Stromal cell of bone marrow (primary cell): Measurements from ENCODE around the gene ZNF284.

ENCODE experiments used
- DNase-seq: peaks from one replicate; pipeline ENCODE4 v3.0.0-alpha.2; 2012; ENCODE audit warnings: low read depth

The ZNF284 gene

GRCh38 chr19:44071824-44072542, at the start of gene ZNF284:
Gene ZNF284 (plus strand): TSS chr19:44072159. CDS start chr19:44076390, 4,231 bp downstream.
- peak; percentile 83 for DNase-seq

DNA sequence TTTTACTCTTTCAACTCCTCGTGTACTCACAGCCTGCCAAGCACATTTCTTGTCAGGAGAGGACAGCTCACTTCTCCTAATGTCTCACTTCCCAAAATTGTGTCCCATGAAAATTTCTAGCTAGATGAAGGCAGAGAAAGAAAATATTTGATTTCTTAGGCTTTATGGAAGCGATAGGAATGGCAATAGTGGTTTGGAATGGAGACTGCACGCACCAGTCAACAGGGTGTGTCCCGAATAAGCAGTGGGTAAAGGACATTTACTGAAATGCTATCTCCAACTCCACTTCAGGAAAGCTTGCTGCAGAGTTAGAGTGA, 47.1 kb upstream of the ZNF284 start:
- no peak for DNase-seq

DNA sequence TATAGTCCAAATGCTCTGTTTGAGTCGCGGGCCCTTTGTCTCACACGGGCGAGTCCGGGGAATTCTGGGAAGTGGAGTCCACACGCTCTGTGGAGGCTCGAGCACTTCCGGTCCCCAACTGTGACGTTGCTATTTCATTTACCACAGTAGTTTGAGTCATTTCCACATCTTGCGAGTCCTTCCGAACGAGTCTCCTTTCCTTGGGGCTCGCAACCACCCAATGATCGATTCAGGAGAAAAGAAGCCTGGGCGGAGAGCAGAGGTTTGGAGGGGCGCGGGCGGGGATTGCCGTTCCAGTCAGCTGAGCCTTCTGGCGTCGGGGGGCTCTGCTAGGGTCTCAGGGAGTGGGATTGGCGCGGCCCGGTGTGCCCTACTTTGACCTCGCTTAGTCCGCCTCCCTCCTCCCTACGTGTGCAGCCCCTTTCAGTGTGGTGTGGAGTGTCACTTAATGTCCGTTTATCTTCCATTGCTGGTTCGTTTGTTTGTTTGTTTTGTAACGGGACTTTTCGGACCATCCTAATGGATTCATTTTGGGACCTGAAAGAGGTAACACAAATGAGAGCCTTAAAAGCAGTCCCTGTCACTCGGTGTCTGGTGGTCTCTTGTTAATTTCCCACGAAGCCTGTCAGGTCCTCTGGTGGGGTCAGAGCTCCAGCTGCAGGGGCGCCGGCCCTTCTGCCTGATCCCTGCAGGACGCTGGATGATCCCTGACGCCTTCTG, 46.6 kb upstream of the ZNF284 start, which contains the start of gene ZNF222:
TSS of gene ZNF222 (plus strand) at position 163 of the 720 bp plus-strand sequence. CDS start at position 221, 58 bp downstream.
- peak; percentile 90 for DNase-seq

DNA sequence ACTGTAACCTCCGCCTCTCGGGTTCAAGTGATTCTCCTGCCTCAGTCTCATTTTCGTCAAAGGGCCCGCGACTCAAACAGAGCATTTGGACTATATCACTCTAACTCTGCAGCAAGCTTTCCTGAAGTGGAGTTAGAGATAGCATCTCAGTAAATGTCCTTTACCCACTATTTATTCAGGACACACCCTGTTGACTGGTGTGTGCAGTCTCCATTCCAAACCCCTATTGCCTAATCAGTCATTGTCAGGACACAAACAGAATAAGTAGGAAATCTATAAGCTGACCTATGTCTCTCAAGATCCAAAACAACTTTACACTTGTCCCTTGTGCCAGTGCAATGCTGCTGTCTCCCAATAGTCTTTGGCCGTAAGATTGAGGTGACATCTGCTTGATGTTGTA, 45.3 kb upstream of the ZNF284 start:
- DNase-seq, result no peak

- DNase-seq, result no peak
Measured at GRCh38 chr19:44032001-44032610, 39.9 kb upstream of the ZNF284 start.

- DNase-seq, result no peak
Measured at GRCh38 chr19:44042147-44042546, 29.8 kb upstream of the ZNF284 start.

- no peak for DNase-seq
Measured at GRCh38 chr19:44050740-44051649, 21.0 kb upstream of the ZNF284 start.

- peak; percentile 96 for DNase-seq
Measured at GRCh38 chr19:44051650-44052402, 20.1 kb upstream of the ZNF284 start, which contains the start of gene ZNF223. Gene ZNF223 (plus strand): TSS chr19:44052036. CDS start chr19:44055177, 3,141 bp downstream.

GRCh38 chr19:44055870-44056269, 16.1 kb upstream of the ZNF284 start:
- no peak for DNase-seq

DNA sequence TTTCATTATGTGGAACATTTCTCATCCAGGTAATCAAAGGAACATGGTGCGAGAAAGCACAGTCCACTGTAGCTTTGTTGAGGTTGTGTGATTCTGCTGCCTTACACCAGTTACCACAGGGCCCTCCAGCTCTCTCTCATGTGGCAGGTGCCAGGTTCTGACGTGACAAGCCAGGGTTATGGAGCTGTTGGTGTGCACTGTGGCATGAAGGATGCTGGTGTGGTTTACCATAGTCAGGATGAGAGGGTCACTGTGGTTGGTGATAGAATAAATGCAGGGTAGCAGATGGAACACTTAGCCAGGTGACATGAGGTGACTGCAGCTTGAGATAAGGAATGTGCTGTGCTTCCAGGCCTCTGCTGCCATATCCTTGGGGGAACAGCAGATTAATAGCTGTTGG, 12.7 kb upstream of the ZNF284 start:
- no peak for DNase-seq

GRCh38 chr19:44061038-44061437, 10.9 kb upstream of the ZNF284 start:
- no peak for DNase-seq

DNA sequence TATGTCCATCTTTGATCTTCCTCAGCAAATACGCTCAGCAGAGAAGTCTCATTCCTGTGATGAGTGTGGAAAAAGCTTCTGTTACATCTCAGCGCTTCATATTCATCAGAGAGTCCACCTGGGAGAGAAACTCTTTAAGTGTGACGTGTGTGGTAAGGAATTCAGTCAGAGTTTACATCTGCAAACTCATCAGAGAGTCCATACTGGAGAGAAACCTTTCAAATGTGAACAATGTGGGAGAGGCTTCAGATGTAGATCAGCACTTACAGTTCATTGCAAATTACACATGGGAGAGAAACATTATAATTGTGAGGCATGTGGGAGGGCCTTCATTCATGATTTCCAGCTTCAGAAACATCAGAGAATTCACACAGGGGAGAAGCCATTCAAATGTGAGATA, 5.7 kb upstream of the ZNF284 start:
- DNase-seq, result no peak

DNA sequence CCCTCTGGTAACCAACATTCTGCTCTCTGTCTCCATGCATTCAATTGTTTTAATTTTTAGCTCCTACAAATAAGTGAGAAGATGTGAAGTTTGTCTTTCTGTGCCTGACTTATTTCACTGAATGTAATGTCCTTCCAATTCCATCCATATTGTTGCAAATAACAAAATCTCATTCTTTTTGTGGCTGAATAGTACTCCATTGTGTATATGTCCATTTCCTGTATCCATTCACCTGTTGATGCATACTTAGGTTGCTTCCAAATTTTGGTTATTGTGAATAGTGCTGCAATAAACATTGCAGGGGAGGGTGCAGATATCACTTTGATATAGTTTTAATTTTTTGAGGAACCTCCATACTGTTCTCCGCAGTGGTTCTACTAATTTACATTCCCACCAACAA, 2.5 kb upstream of the ZNF284 start:
- no peak for DNase-seq

DNA sequence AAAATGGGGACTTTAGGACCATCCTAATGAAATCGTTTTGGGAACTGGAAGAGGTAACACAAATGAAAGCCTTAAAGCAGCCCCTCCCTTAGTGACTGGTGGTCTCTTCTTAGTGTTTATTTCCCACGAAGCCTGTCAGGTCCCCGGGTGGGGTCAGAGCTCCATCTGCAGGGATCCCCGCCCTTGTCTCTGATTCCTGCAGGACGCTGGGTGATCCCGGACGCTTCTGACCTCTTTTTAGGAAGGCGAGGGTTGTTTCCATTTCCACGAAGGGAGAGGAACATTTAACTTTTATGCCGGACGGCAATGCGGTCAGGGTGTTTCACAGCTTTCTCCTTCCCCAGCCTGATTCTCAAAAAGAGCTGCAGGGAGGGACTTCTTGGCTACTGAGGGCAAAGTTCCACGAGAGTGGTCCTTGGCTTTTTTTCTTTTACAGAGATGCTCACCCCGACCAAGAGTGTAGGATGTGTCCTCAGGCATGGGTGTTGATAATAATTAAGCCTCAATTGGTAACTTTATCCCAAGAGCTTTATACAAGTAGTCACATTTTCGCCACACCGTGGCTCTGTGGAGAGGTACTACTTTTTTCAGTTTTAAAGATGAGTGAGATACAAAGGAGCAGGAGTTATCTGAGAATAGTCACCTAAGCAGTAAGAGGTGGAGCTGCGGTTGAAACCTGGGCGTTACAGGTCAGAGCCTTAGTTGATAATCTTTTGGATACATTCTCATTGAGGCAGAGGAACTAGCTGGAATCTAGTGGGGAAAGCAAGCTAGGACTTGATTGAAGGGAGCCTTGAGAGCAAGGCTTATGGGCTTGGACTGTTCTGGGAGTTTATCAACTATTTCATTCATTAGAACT, 813 bp downstream of the ZNF284 start:
- DNase-seq, result no peak

DNA sequence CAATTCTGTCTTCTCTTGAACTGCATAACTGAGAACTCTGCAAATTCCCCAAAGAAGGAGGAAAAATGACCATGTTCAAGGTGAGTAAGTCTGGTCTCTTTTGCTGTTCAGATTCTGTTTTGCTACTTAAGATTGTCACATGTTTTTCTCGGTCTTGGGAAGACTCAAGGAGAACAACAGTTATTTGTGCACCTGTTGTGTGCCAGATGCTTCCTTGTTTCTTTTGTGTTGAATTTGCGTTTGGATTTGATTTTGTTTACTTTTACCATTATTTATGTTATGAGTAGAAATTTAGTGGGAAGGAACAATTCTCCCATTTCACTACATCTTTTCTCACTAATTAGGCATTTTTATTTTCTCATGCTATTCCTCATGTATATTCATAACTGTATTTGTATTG, 4.4 kb downstream of the ZNF284 start:
- DNase-seq, result no peak

DNA sequence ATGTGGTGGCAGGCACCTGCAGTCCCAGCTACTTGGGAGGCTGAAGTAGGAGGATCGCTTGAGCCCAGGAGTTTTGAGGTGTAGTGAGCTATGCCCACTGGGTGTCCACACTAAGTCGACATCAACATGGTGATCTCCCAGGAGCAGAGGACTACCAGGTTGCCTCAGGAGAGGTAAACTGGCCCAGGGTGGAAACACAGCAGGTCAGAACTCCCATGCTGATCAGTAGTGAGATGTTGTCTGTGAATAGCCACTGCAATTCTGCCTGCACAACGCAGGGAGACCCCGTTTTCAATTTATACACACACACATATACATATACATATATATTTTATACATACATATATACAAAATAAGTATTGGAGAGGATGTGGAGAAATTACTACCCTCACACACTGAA, 20.1 kb downstream of the ZNF284 start:
- DNase-seq, result no peak

DNA sequence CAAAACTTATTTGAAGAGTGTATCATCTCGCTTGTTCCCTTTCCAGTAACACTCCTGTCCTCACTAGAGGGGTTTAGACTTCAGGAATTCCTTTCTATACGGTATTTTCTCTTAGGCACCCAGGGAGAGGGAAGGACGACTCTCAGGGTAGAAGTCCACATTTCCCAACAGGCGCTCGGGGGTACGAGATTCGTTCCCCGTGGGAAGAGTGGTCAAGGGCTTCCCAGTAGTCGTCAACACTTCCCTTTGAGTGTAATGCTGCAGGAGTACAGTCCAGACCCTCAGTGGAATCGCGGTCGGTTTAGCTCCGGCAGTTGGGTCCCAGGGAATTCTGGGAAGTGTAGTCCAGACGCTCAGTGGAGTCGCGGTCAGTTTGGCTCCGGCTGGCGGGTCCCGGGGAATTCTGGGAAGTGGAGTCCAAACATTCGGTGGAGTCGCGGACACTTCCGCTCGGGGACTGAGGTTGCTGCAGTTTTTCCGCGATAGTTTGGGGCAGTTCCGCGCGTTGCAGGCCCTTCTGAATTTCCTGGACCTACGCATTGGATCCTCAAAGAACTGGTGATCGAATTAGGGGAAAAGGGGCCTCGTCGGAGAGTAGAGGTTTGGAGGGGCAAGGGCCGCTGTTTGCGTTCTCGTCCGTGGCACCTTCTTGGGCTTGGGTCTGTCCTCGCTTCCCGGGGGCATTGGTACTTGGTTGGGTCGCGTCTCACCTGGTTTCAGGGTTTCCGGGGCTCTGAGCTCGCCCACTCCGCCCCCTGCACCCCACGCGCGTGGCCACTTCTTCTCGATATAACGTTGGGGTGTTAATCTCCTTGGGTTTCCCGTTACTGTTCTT, 22.2 kb downstream of the ZNF284 start, which contains the start of gene ZNF224:
TSS of gene ZNF224 (plus strand) at position 431 of the 835 bp plus-strand sequence. CDS start 3,513 bp downstream, outside the sequence.
- peak; percentile 90 for DNase-seq

GRCh38 chr19:44107751-44108150, 35.8 kb downstream of the ZNF284 start:
- no peak for DNase-seq

DNA sequence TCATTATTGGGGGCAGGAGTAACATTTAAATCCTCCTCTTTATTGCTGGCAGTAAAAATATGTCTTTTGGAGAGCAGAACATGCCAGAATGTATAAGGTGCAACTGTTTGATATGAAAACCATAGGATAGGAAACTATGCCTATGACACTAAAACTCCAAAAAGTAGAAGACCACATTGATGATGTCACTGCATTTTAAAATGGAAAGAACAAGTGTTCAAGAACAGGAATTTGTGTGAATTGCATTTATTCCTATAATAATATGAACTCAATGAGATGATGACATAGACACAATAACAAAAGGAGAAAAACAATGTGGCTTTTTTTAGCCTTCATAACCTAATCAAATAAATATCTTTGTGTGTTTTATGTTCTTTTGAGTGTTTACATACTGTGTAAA, 37.5 kb downstream of the ZNF284 start:
- no peak for DNase-seq
